Endothelial cell of umbilical vein (primary cell): ENCODE data around the gene TMTC1. TPM values are rescaled to one million over a fixed set of nuclear protein-coding genes. Genes with fewer than 3 reads are reported as not detected.

ENCODE experiments used
- BruUV-seq: library from RNA; stranded (reverse); fragments of 400-500 nt; replicated peaks from 2 replicates; lab custom pipeline; 2021; lab: Mats Ljungman, UMichigan
- CTCF ChIA-PET: fragments of 300-600, 350-600 bp; sonication (Branson Sonifier 250); formaldehyde crosslinking; loops from one replicate; lab custom pipeline; 2021; ENCODE audit warnings: antibody characterized with exemption, inconsistent platforms; lab: Charles Lee
- POLR2A ChIA-PET: fragments of 300-600, 350-600 bp; sonication (Branson Sonifier 250); formaldehyde crosslinking; loops from one replicate; lab custom pipeline; 2021; ENCODE audit warnings: antibody characterized with exemption, inconsistent platforms; lab: Charles Lee
- DNase-seq: peaks from one replicate; pipeline ENCODE4 v3.0.0-alpha.2; 2011; ENCODE audit warnings: low read depth, low spot score
- FAIRE-seq: peaks from 2 replicates; lab custom pipeline; 2011; peaks lifted over from hg19 to GRCh38; lab: Jason Lieb, UNC
- H2AFZ ChIP-seq: 2 replicates; pipeline ENCODE4 v1.6.0; 2012; ENCODE audit warnings: low read depth, low read length, control low read depth, inconsistent platforms
- H3K27ac ChIP-seq: 2 replicates; pipeline ENCODE4 v1.5.1; 2011; ENCODE audit warnings: low read depth, mild to moderate bottlenecking, control low read depth, low read length, moderate library complexity; ENCODE audit not compliant: insufficient read depth
- H3K27me3 ChIP-seq, 2 experiments: 2 replicates each; pipeline versions ENCODE4 v1.6.0 to v1.6.1; 2011; ENCODE audit warnings: low read length in 2 of 2, mixed read lengths in 1 of 2; ENCODE audit not compliant: control insufficient read depth in 2 of 2, insufficient read depth in 2 of 2
- H3K36me3 ChIP-seq, 2 experiments: 2 replicates in 1 of 2; 3 replicates in 1 of 2; pipeline ENCODE4 v1.5.1; 2011; ENCODE audit warnings: low read length in 2 of 2, mild to moderate bottlenecking in 1 of 2, moderate library complexity in 1 of 2; ENCODE audit not compliant: control insufficient read depth in 2 of 2, insufficient read depth in 2 of 2; ENCODE audit errors: extremely low read depth in 1 of 2
- H3K4me1 ChIP-seq: 3 replicates; pipeline ENCODE4 v1.5.1; 2011; ENCODE audit warnings: mild to moderate bottlenecking, low read length; ENCODE audit not compliant: control insufficient read depth, insufficient read depth; ENCODE audit errors: extremely low read depth
- H3K4me2 ChIP-seq: 2 replicates; pipeline ENCODE4 v1.6.1; 2011; ENCODE audit warnings: low read length, control low read depth, mixed read lengths; ENCODE audit not compliant: insufficient read depth
- H3K4me3 ChIP-seq, 3 experiments: fragments of 200-600 bp in 1 of 3; sonication (generic), shearing (Covaris generic) in 1 of 3; replicated peaks in 1 of 3; 2 replicates each; pipeline ENCODE4 v1.5.1; 2011 to 2016; ENCODE audit warnings: control low read depth in 3 of 3, low read length in 3 of 3, mild to moderate bottlenecking in 2 of 3, inconsistent platforms in 1 of 3, low read depth in 1 of 3, moderate library complexity in 1 of 3; ENCODE audit not compliant: insufficient read depth in 1 of 3
- H3K79me2 ChIP-seq: 2 replicates; pipeline ENCODE4 v1.6.0; 2012; ENCODE audit warnings: low read length, inconsistent platforms; ENCODE audit not compliant: control insufficient read depth, insufficient read depth
- H3K9ac ChIP-seq: replicated peaks from 2 replicates; pipeline ENCODE3; 2011; ENCODE audit warnings: low read length, control low read depth; ENCODE audit not compliant: insufficient read depth; ENCODE audit errors: extremely low read depth
- H3K9me1 ChIP-seq: replicated peaks from 3 replicates; pipeline ENCODE4 v1.6.0; 2011; ENCODE audit warnings: mild to moderate bottlenecking, low read length; ENCODE audit not compliant: control insufficient read depth, insufficient read depth; ENCODE audit errors: extremely low read depth
- H3K9me3 ChIP-seq: replicated peaks from 2 replicates; pipeline ENCODE4 v1.5.1; 2012; ENCODE audit warnings: low read length, inconsistent platforms; ENCODE audit not compliant: control insufficient read depth, insufficient read depth
- H4K20me1 ChIP-seq: replicated peaks from 2 replicates; pipeline ENCODE3; 2011; ENCODE audit warnings: mild to moderate bottlenecking, low read length; ENCODE audit not compliant: control insufficient read depth, insufficient read depth; ENCODE audit errors: extremely low read depth
- GATA2 ChIP-seq: IDR thresholded peaks from 2 replicates; pipeline ENCODE4 v1.7.0; 2011; ENCODE audit warnings: low read depth, mild to moderate bottlenecking, moderate library complexity, mixed read lengths, low read length; ENCODE audit not compliant: insufficient read length, insufficient read depth
- MYC ChIP-seq: IDR thresholded peaks from one replicate; pipeline ENCODE4 v1.6.1; 2011; ENCODE audit warnings: mild to moderate bottlenecking, low read depth, low read length
- POLR2AphosphoS5 ChIP-seq: IDR thresholded peaks from 2 replicates; pipeline ENCODE4 v1.6.1; 2012; ENCODE audit warnings: low read depth, mild to moderate bottlenecking, control low read depth, low read length, moderate library complexity; ENCODE audit not compliant: insufficient read depth
- dilution Hi-C: fragments of 300-500 bp; cut with MboI; formaldehyde crosslinking; loops from one replicate; pipeline ENCODE4 v1.15.0; 2019; ENCODE audit warnings: low sequenced_read_pairs; ENCODE audit not compliant: extremely low pct_ligation_motif_present
- intact Hi-C: fragments of 100-400 bp; cut with micrococcal nuclease; formaldehyde crosslinking; loops from one replicate; pipeline ENCODE4 v1.10.0; 2022
- polyA plus RNA-seq, 4 experiments: library from polyadenylated mRNA; depleted of rRNA in 3 of 4; stranded (reverse) in 3 of 4; unstranded in 1 of 4; fragments of >200 nt; gene quantifications; 2 replicates each; pipeline versions ENCODE4 v1.2.1 to v1.2.3, GENCODE V29; 2011 to 2012; ENCODE audit warnings: missing spikeins in 1 of 4
- total RNA-seq: library from RNA; stranded (reverse); gene quantifications from 2 replicates; pipeline ENCODE4 v1.2.3, GENCODE V29; 2021
- TF ChIP-seq, protein P1 (sequence below): IDR thresholded peaks from 2 replicates; pipeline ENCODE4 v1.6.1; 2011; ENCODE audit not compliant: insufficient read depth, insufficient read length

TMTC1 gene
- total and polyA plus RNA-seq, 2 donors (not counting 3 experiments of a cell fraction or from before 2014, with no cell fraction given): 5.4 to 5.9 TPM

DNA sequence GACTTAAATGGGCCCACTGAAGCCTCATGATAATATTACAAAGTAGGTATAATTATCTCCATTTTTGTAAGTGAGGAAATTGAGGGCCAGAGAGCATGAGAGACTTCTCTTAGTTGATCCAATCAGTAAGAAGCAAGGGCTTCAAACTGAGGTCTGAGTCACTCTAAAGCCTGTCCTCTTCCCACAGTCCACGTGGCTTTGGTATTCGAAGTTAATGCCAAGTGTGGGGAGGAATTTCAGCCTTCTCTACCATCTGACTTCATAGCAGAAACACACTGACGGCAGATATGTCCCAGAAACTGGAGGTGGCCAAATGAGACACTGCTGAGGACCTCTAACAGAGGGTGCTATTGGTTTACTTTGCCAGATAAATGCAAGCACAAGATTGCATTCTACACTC, 171.8 kb downstream of the TMTC1 start:
- H3K9me1 ChIP-seq: no peaks in the 10 kb centered on the region
- H3K4me2 ChIP-seq: no peak overlapping the region
- intact Hi-C loops (no loop called here), dilution Hi-C loops (no loop called here)
- no peak for FAIRE-seq
- DNase-seq: no peak
- no peaks in the 10 kb centered on the region for H3K4me1 ChIP-seq
- H3K79me2 ChIP-seq: no peaks in the 10 kb centered on the region
- H4K20me1 ChIP-seq: no peaks in the 10 kb centered on the region
- no peak overlapping the region for H2AFZ ChIP-seq
- no peaks in the 10 kb centered on the region for H3K27me3 ChIP-seq
- H3K36me3 ChIP-seq: no peaks in the 10 kb centered on the region
- no peak overlapping the region for H3K4me3 ChIP-seq
- no peak overlapping the region for H3K27ac ChIP-seq
- H3K9ac ChIP-seq: no peak overlapping the region
- no peak for TF ChIP-seq POLR2AphosphoS5
- ChIA-PET POLR2A (no interaction called here), CTCF (no interaction called here)
- H3K9me3 ChIP-seq: no peaks in the 10 kb centered on the region
- BruUV-seq: no TSS peak

DNA sequence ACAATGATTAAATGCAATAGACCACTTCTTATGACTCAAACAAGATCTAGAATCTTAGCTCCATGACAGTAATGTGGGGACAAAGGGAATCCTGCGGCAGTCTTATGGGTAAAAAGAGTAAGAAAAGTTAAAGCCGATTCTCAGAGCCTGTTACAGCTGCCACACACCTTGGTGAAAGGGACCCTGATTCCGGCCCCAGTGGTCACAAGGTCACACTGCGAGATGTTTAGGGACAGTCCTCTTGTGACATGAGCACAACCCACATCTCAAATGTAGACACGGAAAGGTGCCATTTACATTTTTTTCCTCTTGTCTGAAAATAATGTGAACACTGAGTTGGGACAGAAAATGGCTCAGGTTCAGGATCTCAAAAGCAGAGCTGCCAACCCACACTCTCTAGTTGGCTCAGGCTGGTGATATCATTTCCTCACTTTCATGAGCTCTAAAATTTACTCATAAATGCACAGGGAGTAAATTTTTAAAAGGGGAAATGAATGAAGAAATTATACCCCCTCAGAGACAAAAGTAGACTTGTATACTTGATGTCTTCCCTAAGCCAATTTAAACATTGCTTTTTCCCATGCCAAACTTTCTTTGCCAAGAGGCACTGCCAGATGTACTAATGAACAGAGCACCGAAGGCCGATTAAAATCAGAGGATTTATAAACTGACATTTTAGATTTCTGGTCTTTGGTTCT, 173.1 kb downstream of the TMTC1 start:
- no peaks in the 10 kb centered on the region for H3K9me1 ChIP-seq
- H3K27ac ChIP-seq: no peak overlapping the region
- no peaks in the 10 kb centered on the region for H3K4me1 ChIP-seq
- intact Hi-C loops (no loop called here), dilution Hi-C loops (no loop called here)
- H3K36me3 ChIP-seq: no peaks in the 10 kb centered on the region
- H4K20me1 ChIP-seq: no peaks in the 10 kb centered on the region
- H3K9me3 ChIP-seq: no peaks in the 10 kb centered on the region
- H3K9ac ChIP-seq: no peak overlapping the region
- no TSS peak for BruUV-seq
- TF ChIP-seq POLR2AphosphoS5: no peak
- TF ChIP-seq GATA2: no peak
- TF ChIP-seq, protein P1, sequence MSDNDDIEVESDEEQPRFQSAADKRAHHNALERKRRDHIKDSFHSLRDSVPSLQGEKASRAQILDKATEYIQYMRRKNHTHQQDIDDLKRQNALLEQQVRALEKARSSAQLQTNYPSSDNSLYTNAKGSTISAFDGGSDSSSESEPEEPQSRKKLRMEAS: no peak
- no peak for TF ChIP-seq MYC
- FAIRE-seq: no peak
- no peak for DNase-seq
- no peaks in the 10 kb centered on the region for H3K27me3 ChIP-seq
- ChIA-PET POLR2A (no interaction called here), CTCF (no interaction called here)
- no peaks in the 10 kb centered on the region for H3K79me2 ChIP-seq
- no peak overlapping the region for H3K4me2 ChIP-seq
- no peak overlapping the region for H3K4me3 ChIP-seq
- H2AFZ ChIP-seq: no peak overlapping the region
